B cell (primary cell): Measurements from ENCODE around the gene ELANE.
"Not testable (repeated sequence)": the region's sequence is repeated elsewhere in the genome, so short reads cannot be mapped to it uniquely, and the experiment has no call there.

Experiments
- CTCF ChIP-seq: fragments of 200-600 bp; IDR thresholded peaks from one replicate; pipeline ENCODE4 v1.8.0; 2022; ENCODE audit warnings: antibody characterized with exemption, mild to moderate bottlenecking
- EZH2 ChIP-seq: IDR thresholded peaks from 2 replicates; pipeline ENCODE4 v1.6.1; 2012; ENCODE audit warnings: borderline replicate concordance, low read depth, mild to moderate bottlenecking, moderate library complexity, low read length; ENCODE audit not compliant: insufficient read depth, poor library complexity, severe bottlenecking

GRCh38 chr19:878751-879561, 26.9 kb downstream of the ELANE start:
- TF ChIP-seq CTCF, EZH2: not testable (repeated sequence)
